Germinal center (tissue), 1 donor: ENCODE results near the gene ATP8B1.
"Not testable (repeated sequence)": the region's sequence is repeated elsewhere in the genome, so short reads cannot be mapped to it uniquely, and the experiment has no call there.

Experiments used
- DNase-seq: peaks from one replicate; pipeline ENCODE4 v3.0.0; 2012; ENCODE audit warnings: mixed read lengths, low spot score

Gene ATP8B1

DNA sequence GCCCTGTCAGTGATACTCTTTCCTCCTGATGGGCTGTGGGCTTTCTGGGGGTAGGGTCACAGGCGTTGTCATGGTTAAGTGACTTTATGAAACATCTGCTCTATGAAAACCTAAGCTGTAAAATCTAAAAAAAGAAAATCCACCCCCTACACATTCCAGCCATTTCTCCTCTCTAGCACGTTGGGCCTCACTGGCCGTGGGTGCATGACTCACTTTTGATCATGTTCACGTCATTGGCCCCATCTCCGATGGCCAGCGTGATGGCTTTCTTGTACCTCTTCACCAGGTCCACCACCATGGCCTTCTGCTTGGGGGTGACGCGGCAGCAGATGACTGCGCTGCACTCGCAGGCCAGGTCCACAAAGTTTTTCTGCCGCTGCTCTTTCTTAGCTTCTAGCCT is 142.2 kb downstream of the ATP8B1 start:
- DNase-seq: no peak

DNA sequence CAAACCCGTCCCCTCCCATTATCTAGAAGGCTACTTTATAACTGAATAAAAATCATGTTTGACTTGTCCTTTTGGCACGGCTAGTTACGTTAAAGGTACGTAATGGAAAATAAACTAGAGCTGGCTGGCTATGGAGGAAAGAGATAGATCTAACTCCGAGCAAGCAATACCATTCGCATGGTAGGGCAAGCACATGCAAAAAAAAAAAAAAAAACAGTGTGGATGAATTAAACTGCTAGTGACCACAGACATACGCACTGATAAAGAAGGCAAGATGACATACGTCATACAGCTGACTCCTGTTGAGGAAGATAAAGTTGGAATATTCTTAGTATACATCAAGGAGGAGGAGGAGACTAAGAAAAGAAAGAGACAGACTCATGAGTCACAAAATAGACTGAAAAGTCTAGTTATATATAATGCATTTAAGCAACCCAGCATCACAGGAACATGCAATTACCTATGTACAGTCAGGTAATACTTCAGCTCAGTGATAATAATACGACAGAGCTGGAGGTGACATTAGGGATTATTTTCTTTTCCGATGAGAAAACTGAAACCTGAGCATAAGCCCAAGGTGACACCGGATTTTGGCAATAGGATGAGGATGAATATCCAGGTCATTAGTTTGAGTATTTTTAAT is 143.5 kb downstream of the ATP8B1 start:
- no peak for DNase-seq

DNA sequence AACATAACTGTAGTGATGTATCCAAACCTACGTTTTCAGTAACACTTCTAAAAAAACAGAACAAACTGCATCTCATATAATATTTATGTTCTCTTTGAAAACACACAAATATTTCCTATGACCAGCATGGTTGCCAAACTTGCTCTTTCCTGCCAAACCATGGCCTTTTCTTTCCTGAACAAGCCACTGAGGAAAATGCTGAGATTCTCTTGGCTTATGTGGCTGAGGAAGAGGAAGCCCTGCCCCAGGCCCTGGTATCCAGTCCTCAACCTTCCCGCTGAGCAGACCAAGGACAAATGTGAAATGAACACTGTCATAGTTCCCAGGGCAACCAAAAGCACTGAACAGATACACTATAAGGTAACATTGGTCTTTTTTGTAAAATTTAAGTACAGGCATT is 145.6 kb downstream of the ATP8B1 start:
- DNase-seq: no peak

DNA sequence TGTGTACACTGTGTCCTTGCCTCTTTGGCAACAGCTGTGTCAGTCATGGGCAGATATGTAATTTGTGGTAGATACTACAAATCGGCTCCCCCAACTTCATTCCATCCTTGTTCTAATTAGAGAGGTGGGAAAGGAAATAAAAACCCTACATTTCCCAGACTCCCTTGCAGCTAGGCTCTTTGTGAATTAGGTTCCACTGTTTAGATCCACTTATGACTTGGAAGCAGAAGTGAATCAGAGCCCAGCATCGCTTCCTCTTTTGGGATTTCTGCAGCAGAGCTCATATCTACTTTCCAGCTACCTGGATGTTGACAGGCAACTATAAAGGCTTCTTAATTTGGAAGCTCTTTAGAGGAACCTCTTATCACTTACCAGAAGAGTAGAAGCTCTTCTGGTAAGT is 147.4 kb downstream of the ATP8B1 start:
- no peak for DNase-seq

DNA sequence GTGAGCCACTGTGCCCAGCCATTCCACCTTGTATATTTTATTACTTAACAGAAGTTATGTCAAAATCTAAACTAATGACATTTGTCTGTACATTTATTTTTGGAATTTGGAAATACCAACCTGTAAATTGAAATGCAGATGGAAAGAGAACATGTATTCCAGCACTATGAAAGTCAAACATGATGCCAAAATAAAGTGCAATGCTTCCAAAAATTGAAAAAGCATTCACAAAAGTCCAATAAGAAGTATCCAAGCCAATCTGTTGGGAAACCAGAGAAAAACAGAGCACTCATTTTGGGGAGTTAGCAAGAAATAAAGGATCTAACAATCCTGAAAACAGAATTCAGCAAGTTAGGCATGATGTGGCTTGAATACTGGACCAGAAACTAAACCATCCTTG is 151.2 kb downstream of the ATP8B1 start:
- no peak for DNase-seq

DNA sequence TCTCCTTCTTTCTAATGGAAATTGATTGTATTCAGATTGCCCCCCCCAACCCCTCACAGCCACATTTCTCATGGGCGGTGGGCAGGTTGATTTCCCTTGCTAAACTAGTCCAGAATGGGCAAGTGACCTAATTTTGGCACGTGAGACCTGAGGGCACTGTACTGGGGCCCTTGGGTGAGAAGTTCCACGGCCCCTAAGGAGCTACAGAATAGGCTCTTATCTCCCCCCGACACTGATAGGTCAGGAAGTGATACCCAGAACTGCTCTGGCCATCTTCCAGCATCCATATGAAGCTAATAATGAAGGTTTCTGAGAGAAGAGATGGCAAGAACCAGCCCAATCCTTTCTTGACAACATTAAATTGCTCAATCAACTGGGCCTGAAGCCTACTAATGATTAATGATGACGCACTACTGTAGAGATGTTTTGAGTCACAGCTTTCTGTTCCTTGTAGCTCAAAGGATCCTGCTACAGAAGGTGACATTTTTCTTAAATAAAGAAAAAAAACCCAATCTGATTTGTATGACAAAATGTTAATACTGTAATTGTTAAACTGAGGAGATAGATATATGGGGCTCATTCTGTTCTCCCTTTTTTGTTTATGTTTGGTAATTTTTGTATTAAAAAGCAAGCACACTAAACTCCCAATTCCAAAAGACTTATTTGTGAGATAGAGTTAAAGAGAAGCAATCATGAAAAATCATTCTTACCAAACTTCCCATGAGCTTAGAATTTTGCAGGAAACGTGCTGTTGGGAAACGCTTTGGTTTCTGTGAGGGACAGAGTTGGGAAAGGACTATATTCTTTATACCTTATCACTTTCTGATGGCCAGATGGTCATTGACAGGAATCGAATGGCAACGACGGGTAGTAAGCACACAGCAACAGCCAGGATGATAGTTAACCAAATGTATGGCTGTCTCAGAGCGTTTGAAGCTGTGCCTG is 153.3 kb downstream of the ATP8B1 start:
- DNase-seq: no peak

DNA sequence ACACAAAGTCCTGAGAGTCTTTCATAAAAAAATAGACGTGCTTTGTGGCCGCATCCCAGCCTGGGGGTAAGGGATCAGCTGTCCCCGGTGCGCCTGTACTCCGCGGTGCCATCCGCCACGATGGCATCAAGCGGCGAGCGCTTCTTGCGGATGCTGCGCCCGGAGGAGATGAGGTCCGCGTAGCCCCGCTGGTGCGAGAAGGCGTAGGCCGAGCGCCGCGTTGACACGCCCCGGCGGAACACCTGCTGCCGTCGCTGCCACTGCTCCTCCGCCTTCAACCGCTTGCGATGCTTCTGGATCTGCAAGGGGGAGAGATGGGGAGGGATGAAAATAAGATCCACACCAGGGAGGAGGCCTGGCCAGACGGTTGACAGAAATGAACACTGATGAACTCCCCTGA is 154.7 kb downstream of the ATP8B1 start:
- DNase-seq: no peak

DNA sequence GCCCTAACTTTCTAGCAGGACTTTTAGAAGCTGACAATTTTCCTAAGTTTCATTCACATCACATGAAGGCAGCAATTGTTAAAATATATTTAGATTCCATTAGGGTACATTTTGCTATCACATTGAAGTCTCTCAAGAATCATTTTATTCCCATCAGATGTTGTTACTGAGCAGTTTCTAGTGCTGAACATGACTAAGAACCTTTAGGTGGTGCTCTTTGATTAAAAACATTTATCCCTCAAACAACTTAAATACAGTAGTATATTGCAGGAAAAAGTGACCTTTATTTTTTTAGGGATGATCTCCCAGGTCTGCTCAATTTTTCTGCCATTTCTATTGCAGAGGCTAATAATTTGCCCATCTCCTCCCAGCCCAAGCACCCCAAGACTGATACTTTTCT is 158.6 kb downstream of the ATP8B1 start:
- DNase-seq: no peak

DNA sequence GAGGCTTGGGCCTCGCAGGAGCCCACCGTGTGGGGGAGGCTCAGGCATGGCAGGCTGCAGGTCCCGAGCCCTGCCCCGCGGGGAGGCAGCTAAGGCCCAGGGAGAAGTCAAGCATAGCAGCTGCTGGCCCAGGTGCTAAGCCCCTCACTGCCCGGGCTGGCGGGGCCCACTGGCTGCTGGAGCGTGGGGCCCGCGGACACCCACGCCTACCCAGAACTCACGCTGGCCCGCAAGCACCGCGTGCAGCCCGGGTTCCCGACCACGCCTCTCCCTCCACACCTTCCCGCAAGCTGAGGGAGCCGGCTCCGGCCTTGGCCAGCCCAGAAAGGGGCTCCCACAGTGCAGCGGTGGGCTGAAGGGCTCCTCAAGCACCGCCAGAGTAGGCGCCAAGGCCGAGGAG is 159.4 kb downstream of the ATP8B1 start:
- not testable (repeated sequence) for DNase-seq

DNA sequence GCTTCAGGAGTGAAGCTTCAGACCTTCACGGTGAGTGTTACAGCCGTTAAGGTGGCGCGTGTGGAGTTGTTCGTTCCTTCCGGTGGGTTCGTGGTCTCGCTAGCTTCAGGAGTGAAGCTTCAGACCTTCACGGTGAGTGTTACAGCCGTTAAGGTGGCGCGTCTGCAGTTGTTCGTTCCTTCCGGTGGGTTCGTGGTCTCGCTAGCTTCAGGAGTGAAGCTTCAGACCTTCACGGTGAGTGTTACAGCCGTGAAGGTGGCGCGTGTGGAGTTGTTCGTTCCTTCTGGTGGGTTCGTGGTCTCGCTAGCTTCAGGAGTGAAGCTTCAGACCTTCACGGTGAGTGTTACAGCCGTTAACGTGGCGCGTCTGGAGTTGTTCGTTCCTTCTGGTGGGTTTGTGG is 160.7 kb downstream of the ATP8B1 start:
- DNase-seq: not testable (repeated sequence)

DNA sequence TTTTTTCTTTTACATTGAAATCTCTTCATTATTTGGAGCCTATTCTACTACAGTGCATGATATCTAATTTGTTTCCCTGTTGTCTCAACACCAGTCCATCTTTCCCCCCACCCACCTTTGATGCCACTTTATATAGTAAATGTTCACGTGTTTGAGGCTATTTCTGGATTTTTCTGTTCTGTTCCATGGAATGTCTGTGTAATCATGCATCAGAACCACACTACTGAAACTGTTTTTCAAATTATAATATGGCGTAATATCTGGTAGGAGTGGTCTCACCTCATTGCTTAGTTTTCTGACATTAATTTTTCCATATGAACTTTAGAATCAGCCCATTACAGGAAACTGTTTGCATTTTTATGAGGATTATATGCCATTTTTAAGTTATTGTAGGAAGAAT is 162.4 kb downstream of the ATP8B1 start:
- no peak for DNase-seq

DNA sequence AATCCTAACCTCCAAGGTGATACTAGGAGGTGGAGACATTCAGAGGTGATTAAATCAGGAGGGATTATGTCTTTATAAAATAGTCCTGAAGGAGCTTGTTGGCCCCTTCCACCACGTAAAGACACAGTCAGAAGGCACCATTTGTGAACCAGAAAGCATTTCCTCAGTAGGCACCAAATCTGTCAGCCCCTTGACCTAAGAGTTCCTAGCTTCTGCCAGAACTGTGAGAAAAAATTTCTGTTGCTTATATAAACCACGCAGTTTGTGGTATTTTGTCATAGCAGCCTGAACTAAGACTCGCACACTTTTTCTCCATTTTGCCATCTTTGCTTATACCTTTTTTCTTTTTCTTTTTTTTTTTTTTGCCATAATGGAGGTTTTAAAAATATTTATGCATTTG is 162.9 kb downstream of the ATP8B1 start:
- DNase-seq: no peak

DNA sequence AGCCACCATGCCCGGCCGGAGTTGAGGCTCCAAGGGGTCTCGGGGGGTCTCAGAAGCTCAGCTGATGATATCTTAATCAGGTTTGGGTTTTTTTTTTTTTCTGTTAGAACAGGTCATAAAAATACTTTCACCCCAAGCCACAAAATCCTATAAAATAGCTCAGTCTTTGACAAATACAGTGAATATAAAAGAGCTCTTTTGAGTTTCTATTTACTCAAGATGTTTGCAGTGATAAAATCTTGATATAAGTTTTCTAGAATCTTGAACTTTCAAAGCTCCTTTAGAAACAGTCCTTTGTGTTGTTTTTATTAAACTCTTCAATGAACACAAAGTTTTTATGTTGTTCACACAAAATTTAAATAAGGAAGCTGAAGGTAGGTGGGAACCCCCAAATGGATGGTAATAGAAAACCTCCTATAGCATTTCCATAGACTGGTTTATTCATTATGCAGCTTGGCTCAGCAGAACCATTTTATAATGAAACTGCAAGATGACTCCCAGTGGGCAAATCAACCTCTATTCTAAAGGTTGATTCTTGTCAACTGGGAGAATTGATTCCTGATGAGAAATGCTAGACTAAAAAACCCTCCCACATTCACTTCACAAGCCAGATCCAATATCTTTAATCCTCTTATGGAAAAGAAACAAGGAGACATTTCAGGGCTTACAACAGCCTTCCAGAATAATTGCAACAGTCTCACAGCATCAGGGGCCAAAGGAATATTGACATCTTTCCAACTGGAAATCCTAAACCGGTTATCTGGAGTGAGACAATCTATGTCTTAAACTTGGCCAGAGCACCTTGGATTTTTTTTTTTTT is 167.9 kb downstream of the ATP8B1 start:
- no peak for DNase-seq

DNA sequence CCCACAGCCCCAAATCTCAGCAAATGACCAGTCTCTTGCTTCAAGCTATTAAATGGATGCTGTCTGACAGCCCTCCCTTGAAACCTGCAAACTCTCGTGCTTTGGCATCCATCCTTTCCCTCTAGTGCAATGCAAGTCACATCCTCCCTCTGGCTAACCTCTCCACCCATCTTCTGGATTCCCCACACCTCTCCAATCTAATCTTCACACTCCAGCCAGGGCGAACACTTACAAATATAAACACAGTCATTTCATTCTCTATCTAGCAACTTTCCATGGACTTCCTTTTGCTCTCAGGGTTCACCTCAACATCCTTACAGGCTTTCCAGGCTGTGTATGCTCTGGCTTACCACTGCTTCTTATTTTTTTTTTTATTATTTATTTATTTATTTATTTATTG is 171.4 kb downstream of the ATP8B1 start:
- no peak for DNase-seq

DNA sequence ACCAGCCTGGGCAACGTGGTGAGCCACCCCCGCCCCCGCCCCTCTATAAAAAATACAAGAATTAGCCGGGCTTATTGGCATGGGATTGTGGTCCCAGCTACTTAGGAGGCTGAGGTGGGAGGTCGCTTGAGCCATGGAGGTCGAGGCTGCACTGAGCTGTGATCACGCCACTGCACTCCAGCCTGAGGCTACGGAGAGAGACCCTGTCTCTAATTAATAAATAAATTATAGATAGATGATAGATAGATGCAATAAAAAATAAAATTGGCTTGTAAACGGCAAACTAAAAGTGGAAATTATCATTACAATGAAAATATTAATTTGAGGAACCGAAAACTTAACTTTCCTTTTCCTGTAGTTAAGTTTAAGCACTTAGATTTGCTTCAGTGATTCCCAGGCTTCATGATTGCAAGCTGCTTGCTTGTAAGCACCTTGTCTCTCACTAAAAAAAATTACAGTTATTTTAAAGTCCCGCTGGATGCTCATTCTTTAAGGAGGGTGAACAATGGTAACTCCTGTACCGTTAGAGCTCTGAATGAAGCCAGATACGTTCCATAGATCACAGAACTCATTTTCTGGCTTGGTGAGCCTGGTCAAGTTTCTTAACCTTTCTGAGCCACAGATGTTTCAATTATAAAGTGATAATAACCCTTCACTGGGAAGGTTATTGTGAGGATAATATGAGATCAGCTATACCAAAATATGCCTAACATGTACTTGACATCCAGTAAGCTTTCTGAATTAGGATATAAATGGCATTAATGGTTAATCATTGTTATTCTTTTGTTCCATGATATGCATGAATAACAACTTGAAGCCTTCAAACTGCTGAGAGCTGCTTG is 172.1 kb downstream of the ATP8B1 start:
- peak; percentile 65 for DNase-seq

DNA sequence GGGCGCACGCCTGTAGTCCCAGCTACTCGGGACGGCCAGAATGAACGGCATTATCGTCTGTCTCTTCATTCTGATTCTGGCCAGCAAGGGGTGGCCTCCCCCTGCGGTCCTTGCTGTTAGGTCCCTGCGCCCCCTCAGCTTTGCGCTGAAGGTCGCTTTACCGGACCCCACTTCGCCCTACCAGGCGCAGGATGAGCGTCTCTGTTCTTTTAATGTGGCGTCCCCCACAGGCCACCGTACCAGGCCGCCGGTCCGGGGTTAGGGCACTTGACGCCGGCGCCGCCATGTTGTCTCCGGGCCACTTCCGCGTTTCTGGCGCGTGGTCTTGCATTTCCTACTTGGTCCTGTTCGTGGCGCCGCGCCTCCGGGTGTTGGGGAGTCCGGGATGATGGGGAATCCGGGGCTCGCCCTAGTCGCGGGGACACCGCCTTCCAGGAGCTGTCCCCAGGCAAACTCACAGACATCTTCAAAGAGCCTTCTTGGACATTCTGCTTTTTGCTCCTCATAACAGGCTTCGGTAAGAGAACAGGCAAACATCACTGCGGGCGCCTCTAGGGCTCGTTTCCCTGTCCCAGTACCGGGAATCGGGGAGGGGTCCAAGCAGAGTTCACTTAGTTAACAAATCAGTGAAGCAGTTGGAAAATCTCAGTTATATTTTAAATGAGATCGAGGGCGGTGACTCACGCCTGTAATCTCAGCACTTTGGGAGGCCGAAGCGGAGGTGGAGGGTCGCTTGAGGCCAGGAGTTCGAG is 172.9 kb downstream of the ATP8B1 start:
- peak; percentile 91 for DNase-seq

DNA sequence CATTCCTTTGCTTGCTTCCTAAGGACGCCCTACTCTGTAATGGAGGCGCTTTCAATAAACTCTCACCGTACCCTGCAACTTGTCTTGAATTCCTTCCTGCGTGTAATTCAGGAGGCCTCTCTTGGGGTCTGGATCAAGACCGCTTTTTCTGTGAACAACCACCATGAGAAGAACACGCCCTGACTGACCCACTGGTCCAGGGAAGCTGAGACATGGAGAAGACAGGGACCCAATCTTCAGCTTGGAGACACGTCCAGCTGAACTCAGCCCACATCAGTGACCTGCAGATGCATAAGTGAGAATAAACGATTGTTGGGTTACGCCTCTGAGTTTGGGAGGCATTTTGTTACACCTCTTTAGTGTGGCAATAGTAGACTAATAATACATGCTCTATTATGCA is 173.7 kb downstream of the ATP8B1 start:
- DNase-seq: no peak

DNA sequence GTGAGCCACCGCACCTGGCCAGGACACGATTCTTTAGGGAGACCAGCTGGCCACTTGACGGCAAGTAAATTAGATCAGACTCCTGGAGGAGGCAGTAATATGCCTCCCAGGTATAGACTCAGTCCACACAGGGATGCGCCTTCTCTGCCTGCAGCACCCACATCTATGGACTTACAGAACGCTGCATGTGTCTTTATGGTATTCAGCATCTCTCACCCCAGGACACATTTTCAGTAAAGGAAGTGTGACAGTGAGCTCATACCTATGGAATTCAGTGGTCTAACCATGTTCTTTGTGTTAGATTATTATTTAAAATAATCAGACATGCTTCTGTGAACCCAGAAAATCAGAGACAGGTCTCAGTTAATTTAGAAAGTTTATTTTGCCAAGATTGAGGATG is 175.6 kb downstream of the ATP8B1 start:
- no peak for DNase-seq

DNA sequence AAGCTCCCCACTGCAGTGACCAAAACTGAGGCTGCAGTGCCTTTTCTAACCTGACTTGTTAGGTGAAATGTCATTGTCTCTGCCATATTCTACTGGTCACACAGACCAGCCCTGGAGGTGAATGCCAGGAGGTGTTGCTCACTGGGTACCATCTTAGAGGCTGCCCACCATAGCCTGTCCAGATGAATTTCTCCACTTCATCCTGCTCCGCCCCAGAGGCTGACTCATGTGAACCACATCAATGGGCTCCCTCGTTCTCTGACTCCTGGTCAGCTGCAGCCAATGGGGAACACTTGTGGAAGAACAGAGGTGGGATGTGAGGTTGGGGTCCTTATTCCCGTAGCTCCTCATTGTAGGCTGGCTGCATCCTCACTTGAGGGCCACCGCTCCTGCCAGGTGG is 178.1 kb downstream of the ATP8B1 start:
- DNase-seq: no peak

DNA sequence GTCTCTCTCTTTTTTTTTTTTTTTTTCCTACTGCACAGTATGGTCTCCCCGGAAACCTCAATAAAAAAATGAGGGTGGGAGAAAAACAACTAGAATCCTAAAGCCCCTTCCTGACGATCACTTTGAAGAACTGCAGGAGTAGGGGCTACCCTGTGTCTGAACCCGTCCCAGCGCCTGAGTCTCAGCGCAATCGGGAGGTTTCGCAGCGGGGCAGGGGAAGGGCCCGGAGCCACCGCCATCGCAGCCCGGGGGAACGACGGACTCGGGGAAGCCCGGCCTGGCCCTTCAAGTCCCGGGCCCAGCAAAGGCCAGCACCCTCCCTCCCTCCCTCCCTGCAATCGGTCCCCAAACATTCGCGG is 181.9 kb downstream of the ATP8B1 start:
- peak; percentile 58 for DNase-seq

DNA sequence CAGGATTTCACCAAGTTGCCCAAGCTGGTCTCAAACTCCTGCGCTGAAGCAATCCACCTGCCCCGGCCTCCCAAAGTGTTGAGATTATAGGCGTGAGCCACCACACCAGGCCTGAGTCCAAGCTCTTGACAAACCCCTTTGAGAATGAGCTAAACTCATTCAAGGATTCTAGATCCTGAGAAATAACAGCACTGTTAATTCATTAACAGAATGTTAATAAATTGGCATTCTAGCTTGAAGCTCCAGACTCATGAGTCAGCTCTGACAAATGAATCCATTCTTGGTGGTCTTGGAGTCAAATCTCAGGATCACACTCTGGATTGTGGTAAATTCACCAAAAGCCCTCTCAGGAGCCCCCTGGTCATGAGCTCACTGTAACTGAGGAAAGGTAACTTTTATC is 183.2 kb downstream of the ATP8B1 start:
- no peak for DNase-seq
